ENCODE measurements around the gene ERFL.

- TF ChIP-seq, protein P1, sequence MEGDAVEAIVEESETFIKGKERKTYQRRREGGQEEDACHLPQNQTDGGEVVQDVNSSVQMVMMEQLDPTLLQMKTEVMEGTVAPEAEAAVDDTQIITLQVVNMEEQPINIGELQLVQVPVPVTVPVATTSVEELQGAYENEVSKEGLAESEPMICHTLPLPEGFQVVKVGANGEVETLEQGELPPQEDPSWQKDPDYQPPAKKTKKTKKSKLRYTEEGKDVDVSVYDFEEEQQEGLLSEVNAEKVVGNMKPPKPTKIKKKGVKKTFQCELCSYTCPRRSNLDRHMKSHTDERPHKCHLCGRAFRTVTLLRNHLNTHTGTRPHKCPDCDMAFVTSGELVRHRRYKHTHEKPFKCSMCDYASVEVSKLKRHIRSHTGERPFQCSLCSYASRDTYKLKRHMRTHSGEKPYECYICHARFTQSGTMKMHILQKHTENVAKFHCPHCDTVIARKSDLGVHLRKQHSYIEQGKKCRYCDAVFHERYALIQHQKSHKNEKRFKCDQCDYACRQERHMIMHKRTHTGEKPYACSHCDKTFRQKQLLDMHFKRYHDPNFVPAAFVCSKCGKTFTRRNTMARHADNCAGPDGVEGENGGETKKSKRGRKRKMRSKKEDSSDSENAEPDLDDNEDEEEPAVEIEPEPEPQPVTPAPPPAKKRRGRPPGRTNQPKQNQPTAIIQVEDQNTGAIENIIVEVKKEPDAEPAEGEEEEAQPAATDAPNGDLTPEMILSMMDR (IDR thresholded peaks at IDR 0.05): no peak
- no peak for TF ChIP-seq POLR2A (IDR thresholded peaks at IDR 0.05)
- no peak for TF ChIP-seq POLR2AphosphoS5 (IDR thresholded peaks at IDR 0.05)
Measured at GRCh38 chr19:41932259-41932719, 4.0 kb upstream of the ERFL start.

All from transverse colon (tissue), 4 donors.